ENCODE results near the gene TMEM271. TPM values are rescaled to one million over a fixed set of nuclear protein-coding genes. Genes with fewer than 3 reads are reported as not detected.

Gene TMEM271, protein sequence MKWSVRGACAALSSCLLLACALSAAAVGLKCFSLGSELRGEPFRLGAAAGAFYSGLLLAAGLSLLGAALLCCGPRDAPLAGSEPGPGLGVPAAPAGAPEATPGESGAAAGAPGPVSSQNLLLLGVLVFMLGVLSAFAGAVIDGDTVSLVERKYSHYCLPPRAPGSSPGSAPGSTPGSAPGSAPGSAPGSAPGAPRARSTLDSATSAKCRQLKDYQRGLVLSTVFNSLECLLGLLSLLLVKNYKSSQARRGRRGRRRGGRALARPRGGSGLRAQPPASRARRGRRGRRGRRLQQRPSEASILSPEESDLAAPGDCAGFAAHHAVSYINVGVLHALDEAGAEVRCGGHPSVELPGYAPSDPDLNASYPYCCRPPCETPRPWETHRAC
- not detected for polyA plus RNA-seq (2012; ENCODE audit: missing spikeins)

DNA sequence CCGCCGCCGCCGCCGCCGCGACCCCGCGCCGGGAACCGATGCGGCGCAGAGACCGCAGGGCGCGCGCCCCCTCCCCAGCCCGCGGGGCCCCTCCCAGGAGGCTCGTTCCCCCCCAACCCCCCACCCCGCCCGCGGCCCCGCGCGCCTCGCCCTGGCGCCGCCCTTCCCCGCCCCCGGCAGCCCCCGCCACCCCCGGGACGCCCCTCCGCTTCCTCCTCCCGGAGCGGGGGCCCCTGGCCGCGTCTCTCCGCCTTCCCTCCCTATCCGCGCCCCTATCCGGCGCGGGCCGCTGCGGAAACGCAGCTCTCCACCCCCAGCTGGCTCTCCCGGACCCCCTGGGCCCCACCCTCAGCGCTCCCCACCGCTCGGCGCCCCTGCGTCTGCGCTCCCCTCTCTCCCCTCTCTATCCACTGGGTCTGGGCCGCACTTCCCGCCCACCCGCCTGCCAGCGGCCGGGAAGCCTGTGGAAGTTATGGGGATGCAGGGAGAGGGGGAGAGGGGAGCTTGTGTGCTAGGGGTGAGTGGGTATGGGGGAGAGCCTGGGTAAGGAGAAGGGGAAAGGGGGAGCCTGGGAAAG is at the start of gene TMEM271:
Gene TMEM271, minus strand, starts transcription at position 51 of the 577 bp plus-strand sequence. CDS start 233 bp downstream, outside the sequence.
- FAIRE-seq: no peak
- DNase-seq (ENCODE audit: insufficient read length): no peak
- no peak for TF ChIP-seq POLR2AphosphoS5 (IDR thresholded peaks at IDR 0.05; ENCODE audit: low read depth, low read length)
- TF ChIP-seq TAF1 (IDR thresholded peaks at IDR 0.05; ENCODE audit: borderline replicate concordance, low read depth, low read length): no peak
- TF ChIP-seq POLR2A (IDR thresholded peaks at IDR 0.05; ENCODE audit: low read depth, low read length): no peak

DNA sequence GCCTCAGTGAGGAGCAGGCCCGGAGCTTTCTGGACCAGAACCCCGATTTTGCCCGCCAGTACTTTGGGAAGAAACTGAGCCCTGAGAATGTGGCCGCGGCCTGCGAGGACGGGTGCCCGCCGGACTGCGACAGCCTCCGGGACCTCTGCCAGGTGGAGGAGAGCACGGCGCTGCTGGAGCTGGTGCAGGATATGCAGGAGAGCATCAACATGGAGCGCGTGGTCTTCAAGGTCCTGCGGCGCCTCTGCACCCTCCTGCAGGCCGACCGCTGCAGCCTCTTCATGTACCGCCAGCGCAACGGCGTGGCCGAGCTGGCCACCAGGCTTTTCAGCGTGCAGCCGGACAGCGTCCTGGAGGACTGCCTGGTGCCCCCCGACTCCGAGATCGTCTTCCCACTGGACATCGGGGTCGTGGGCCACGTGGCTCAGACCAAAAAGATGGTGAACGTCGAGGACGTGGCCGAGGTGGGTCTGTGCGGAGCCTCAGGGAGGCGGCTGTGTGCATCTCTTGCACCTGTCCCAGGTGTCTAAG is 49.6 kb upstream of the TMEM271 start:
- FAIRE-seq (no peak), DNase-seq (ENCODE audit: insufficient read length) (no peak)
- TF ChIP-seq POLR2A (IDR thresholded peaks at IDR 0.05; ENCODE audit: low read depth, low read length) (no peak), TAF1 (IDR thresholded peaks at IDR 0.05; ENCODE audit: borderline replicate concordance, low read depth, low read length) (no peak), POLR2AphosphoS5 (IDR thresholded peaks at IDR 0.05; ENCODE audit: low read depth, low read length) (no peak)

DNA sequence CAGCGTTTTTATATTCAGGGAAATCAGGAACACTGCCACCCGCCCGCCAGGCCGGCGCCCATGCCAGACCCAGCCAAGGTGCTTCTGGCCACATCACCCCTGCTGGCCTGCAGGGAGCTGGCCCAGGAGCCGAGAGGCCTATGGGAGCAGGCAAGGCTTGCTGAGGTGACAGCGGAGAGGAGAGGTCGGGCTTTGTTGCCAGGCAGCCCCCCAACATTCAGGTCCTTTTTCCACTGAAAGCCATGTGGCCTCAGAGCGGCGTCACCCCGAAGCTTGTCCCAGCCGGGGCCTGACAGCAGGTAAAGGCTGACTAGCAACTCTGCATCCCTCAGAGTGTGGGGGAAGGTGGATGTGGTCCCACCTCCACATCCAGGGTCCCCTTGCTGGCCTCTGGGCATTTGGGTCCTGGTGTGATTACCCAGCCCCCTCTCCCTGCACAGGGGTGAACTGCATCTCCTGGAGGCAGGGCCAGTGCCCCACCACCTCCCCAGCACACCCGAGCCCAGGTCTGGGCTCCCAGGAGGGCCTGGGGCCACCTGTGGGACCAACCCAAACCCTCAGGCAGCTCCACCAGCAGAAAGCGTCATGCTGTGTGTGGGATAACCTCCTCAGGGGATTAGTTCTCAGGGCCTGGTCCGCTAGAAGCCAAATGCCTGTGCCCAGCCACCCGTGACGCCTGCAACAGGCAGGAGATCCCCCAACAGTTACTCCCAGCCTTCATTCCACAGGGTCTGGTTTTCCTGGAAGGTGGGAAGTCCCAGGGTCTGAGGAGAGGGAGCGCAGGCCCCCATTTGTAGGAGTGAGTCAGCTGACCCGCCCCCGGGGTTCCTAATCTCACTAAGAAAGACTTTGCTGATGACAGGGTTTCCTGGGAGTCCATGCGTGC is 48.9 kb upstream of the TMEM271 start, which contains the start of gene PDE6B:
Gene PDE6B, plus strand, starts transcription at position 869 of the 886 bp plus-strand sequence. CDS start 54 bp downstream, outside the sequence.
- TF ChIP-seq POLR2A (IDR thresholded peaks at IDR 0.05; ENCODE audit: low read depth, low read length) (no peak), POLR2AphosphoS5 (IDR thresholded peaks at IDR 0.05; ENCODE audit: low read depth, low read length) (no peak), TAF1 (IDR thresholded peaks at IDR 0.05; ENCODE audit: borderline replicate concordance, low read depth, low read length) (no peak)
- no peak for FAIRE-seq

DNA sequence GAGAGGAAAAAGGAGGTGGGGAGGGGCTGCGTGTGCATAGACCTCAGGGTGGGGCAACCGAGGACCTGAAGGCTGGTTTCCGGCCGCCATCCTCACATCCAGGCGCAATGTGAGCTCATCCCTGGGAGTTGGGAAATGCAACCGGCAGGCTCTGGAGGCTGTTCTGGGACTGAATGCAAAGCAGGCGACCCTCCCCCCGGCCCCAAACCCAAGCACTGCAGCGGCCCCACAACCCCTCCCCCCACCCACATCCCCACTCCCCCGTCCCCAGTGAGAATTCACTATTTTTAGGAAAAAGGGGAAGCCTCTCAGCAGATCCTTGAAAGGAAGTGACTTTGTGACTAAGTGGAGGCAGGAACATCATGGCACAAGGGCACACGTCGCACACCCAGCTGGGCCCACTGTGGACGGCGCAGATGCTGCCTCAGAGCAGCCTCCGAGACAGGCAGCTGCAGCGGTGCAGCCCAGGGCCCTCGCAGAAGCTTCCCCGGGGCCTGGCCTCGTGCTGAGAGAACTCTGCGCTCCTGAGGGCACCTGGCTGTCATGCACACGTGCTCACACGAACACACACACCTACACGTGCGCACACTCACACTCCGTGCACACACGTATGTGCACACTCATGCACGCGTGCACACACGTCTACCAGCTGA is 47.9 kb upstream of the TMEM271 start:
- TF ChIP-seq TAF1 (IDR thresholded peaks at IDR 0.05; ENCODE audit: borderline replicate concordance, low read depth, low read length): no peak
- no peak for TF ChIP-seq POLR2AphosphoS5 (IDR thresholded peaks at IDR 0.05; ENCODE audit: low read depth, low read length)
- no peak for TF ChIP-seq POLR2A (IDR thresholded peaks at IDR 0.05; ENCODE audit: low read depth, low read length)
- DNase-seq (ENCODE audit: insufficient read length): no peak
- no peak for FAIRE-seq

More for the DNA sequence above, 48.9 kb upstream of the TMEM271 start, which contains the start of gene PDE6B:
- no peak for DNase-seq (ENCODE audit: insufficient read length)

DNA sequence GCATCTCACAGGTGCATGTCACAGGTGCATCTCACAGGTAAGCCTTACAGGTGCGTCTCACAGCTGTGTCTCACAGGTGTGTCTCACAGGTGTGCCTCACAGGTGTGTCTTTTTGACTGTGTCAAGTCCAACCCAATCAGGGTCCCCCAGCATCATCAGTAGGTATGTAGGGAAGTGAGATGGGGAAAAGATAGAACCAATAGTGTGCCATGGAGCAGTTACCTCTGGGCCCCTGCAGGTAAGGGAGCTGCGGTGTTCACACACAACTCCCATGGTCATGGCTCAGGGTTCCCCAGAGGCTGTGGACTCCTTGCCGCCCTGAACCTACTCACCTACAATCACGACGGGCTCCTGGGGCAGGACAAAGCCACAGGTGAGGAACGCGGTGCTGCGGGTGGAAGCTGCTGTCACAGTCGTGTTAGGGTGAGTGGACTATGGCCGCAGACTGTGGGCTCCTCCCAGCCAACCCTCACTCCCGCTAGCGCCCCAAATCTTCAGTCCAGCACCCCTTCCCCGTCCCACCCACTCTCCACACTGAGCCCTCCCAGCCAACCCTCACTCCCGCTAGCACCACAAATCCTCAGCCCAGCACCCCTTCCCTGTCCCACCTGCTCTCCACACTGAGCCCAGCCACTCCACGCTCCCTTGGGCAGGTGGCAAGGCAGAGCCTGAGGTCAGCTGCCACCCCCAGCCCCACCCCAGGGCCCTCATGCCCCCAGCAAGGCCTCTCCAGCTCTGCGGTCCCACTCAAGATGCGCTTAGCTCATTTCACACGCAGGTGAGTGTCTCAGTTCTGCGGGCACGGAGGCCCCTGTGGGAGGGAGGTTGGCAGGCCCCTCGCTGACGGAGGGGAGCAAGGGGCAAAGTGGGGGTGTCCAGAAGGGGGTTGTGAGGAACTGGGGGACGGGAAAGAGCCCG is 47.2 kb upstream of the TMEM271 start:
- no peak for FAIRE-seq
- TF ChIP-seq TAF1 (IDR thresholded peaks at IDR 0.05; ENCODE audit: borderline replicate concordance, low read depth, low read length) (no peak), POLR2AphosphoS5 (IDR thresholded peaks at IDR 0.05; ENCODE audit: low read depth, low read length) (no peak), POLR2A (IDR thresholded peaks at IDR 0.05; ENCODE audit: low read depth, low read length) (no peak)
- DNase-seq (ENCODE audit: insufficient read length): no peak

DNA sequence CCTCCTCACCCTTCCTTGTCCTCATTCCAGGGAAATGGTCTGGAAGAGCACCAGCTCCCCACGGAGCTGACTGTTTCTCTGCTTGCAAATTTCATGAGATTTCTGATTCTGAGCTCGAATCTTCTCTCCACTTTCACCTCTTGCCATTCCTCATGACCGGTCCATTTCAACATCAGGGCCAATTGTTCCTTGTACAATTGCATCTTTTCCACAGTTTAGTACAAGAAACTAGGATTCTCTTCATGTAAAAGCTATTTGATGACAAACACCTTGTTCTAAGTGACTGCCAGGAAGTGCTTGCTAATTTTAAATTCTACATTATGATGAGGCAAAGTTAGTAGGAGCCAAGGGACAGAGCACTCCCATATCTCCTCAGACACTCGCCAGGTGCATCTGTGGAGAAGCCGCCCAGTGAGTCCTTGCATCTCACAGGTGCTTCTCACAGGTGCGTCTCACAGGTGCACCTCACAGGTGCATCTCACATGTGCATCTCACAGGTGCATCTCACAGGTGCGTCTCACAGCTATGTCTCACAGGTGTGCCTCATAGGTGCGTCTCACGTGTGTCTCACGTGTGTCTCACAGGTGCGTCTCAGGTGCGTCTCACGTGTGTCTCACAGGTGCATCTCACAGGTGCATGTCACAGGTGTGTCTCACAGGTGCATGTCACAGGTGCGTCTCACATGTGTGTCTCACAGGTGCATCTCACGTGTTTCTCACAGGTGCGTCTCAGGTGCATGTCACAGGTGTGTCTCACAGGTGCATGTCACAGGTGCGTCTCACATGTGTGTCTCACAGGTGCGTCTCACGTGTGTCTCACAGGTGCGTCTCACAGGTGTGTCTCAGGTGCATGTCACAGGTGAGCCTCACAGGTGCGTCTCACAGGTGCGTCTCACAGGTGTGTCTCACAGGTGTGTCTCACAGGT is 46.2 kb upstream of the TMEM271 start:
- TF ChIP-seq POLR2AphosphoS5 (IDR thresholded peaks at IDR 0.05; ENCODE audit: low read depth, low read length): no peak
- no peak for TF ChIP-seq TAF1 (IDR thresholded peaks at IDR 0.05; ENCODE audit: borderline replicate concordance, low read depth, low read length)
- TF ChIP-seq POLR2A (IDR thresholded peaks at IDR 0.05; ENCODE audit: low read depth, low read length): no peak
- DNase-seq (ENCODE audit: insufficient read length) (no peak), FAIRE-seq (no peak)

DNA sequence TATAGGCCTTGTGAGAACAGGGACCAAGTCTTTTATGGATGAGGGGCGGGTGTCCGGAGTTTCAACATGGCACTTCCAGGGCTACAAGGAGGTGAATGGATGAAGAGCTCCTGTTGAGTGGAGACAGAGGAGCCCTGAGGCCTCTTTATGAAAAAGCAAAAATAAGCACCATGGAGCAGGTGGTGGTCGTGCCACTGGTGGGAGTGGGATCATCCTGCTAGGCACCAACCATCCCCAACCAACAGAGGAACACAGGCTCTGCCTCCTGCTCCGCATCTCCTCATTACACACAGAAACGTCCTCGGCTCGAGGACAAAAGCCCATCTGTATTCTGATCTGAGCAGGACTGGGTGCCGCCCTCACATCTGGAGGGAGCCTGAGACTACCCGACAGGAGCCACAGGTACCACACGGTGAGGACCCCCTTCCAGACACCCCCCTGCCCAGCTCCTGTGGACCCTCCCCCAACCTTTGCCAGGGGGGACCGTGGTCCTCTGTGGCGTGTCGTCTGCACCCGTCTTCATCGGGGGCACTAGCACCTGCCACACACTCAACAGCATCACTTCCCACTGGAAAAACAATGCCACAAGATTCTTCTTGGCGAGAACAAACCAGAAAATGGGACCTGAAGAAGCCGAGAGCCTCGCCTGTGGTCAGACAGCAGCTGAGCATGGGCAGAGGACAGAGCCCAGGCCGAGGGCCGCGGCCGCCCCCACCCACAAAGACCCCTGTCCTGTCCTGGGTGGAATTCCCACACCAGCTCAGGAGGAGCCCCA is 45.4 kb upstream of the TMEM271 start:
- DNase-seq (ENCODE audit: insufficient read length) (no peak), FAIRE-seq (no peak)
- no peak for TF ChIP-seq POLR2A (IDR thresholded peaks at IDR 0.05; ENCODE audit: low read depth, low read length)
- no peak for TF ChIP-seq TAF1 (IDR thresholded peaks at IDR 0.05; ENCODE audit: borderline replicate concordance, low read depth, low read length)
- no peak for TF ChIP-seq POLR2AphosphoS5 (IDR thresholded peaks at IDR 0.05; ENCODE audit: low read depth, low read length)

DNA sequence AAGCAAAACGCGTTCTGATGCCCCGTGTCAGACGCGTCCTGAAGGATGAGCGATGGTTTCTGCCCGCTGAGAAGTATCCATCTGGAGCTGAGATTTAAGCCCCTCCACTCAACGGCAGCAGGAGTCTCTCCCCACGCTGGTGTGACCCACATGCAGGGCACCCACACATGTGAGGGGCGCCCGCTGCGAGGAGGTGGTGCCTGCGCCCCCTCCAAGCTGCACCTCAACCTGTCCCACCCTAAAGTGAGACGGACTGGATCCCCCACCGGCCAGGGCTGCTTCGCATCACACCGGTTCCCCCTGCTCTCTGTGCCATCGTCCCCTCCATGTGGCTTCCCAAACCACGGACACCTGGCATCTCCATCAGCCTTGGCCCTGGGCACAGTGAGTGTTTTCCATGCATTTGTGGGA is 44.8 kb upstream of the TMEM271 start:
- DNase-seq (ENCODE audit: insufficient read length) (no peak), FAIRE-seq (no peak)
- TF ChIP-seq POLR2A (IDR thresholded peaks at IDR 0.05; ENCODE audit: low read depth, low read length): no peak
- TF ChIP-seq TAF1 (IDR thresholded peaks at IDR 0.05; ENCODE audit: borderline replicate concordance, low read depth, low read length): no peak
- no peak for TF ChIP-seq POLR2AphosphoS5 (IDR thresholded peaks at IDR 0.05; ENCODE audit: low read depth, low read length)
